Stimulated activated naive CD4-positive, alpha-beta T cell treated with Interleukin-2 at 50 U/mL for 16 hours (primary cell): ENCODE results near the gene ZFYVE28.

Experiments used
- DNase-seq: peaks from one replicate; lab custom pipeline; 2025; lab: John Stamatoyannopoulos, UW

ZFYVE28 gene

DNA sequence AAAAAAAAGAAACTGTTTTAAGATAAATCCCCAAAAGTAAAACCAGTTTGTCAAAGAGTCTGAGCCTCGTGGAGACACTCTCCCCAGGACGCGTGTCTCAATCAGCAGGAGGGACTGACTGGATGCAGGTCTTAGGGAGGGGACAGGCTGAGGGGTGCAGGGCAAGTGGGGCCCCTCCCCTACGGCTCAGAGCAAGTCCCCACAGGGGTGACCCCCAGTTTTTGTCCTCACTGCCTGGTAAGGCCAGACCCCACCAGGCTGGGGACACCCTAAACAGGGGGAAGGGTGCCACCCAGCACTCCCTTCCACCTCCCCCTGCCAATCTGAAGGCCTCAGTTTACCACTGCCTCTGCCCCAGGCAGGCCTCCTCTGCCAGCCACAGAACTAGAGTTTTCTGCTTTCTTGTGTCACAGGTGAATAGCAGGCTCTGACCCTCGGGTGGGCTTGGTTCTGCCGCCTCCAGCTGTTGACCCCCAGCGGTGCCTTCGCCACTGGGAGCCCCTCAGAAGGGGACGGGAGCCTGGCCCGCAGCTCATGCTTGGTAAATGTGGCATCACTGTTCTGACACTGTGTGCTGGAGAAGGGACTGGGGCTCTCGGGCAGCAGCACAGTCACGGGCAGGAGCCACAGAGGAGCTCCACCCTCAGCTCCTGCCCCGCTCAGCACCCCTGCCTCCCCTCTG lies 86.8 kb downstream of the ZFYVE28 start:
- no peak for DNase-seq

GRCh38 chr4:2331043-2331420 lies 87.4 kb downstream of the ZFYVE28 start:
- DNase-seq: no peak

GRCh38 chr4:2330091-2331042 lies 88.1 kb downstream of the ZFYVE28 start:
- no peak for DNase-seq

- DNase-seq: no peak
These were observed 90.9 kb downstream of the ZFYVE28 start for GRCh38 chr4:2327579-2327978.

DNA sequence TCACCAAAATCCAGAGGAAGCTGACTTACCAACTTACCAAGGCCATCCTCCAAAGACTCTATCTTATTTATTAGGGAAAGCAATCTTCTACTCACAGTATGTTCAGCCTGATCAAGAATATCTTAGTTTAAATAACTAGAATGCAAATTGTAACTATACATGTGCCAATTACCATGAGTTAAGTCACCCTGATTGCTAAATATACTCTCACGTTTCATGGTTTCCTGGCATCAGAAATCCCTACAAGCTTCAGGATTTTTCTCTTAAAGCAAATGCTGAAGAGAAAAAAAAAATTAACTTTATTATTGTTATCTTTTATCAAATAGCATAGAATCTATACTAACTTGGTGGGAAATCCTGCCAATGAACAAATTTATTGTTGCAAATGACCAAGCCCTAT lies 93.6 kb downstream of the ZFYVE28 start:
- DNase-seq: no peak

- no peak for DNase-seq
These were observed 95.6 kb downstream of the ZFYVE28 start for GRCh38 chr4:2322841-2323240.

DNA sequence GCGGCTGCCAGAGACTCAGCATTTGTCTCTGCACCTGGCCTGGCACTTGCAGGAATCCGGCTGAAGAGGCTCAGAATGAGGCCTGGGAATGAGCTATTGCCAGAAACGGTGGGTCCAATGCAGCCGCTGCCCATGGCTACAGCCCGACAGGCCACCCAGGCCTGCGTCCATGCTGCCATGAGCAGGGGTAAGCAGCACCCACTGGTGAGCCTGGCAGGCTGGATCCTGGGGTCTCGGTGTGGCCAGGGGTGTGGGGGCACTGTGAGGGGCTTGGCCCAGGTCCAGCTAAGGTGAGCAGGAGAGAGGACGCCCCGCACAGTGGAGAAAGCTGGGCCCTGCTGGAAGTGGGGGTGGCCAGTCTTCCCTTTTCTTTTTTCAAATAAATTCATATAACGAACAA lies 96.2 kb downstream of the ZFYVE28 start:
- DNase-seq: no peak

DNA sequence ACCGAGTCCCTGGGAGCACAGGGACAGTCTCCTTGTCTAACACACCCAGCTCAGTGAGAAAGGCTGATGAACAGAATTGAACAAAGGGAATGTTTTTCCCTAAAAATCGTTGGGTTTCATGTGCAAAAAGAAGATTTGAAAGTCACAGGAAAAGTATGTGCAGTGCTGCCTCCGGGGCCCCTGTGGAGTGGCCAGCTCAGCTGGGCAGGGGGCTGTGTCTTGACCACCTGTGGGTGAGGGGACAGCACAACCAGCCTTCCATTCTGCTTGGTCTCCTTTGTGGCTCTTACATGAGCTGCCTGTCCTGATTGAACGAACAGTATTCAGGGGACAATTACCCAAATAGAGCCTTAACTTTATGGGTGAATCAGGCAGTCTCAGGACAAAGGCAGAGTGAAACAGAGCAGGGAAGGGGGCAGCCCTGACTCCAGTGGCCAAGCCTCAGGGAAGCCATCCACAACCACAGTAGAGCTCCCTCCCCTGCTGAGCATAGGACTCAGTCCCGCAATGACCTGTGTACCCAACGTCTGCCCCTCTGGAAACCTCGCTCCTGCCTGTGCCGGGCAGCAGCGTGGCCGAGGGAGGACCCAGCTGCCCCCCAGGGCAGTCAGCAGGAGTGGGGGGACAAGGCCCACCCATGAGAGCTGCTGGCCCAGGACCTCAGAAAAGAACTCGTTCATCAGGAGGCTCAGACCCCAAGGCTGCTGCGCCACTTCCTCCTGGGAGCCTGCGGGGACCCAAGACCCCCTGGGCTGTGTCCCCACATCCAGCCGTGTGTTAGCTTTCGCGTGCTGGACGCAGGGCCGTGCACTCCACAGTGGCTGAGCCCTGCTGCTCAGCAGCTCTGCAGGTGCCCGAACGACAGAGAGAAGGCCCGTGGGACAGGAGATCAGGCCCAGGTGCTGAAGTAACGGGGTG lies 96.9 kb downstream of the ZFYVE28 start:
- no peak for DNase-seq

GRCh38 chr4:2320746-2321145 lies 97.7 kb downstream of the ZFYVE28 start:
- DNase-seq: no peak

DNA sequence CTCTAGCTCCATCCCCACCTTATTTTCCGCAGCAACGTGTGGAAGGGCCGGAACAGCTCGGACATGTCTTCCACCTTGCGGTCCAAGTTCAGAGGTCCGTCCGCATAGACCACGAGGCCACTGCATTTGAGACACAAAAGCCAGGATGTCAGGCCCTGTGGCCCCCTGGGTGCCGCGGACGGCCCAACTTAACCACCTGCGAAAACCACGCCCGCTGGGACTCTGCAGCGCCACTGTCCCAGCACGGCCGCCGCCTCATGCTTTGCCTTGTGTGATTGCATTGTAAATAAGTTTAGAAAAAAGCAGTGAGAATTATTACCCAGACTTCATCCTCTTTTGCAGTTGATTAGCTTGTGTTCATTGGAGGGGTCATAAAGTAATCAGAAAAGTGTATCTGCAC lies 98.3 kb downstream of the ZFYVE28 start:
- DNase-seq: no peak

DNA sequence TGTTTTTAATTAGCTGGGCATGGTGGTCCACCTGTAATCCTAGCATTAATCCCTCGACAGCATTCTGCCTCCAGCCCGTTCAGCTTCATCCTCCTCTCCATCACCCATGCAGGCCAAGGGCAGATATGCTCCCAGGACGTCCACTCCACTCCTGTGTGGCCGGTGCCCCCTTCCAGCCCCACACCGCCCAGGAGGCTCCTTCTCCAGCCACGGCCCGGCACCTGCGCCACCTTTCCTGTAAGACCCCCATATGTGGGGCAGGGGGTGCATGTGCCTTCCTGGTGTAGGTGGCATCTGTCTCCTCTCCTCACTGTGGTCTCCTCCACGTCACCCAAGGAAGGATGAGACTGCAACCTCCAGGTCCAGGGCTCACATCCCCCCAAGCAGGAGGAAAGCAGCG lies 99.6 kb downstream of the ZFYVE28 start:
- no peak for DNase-seq

DNA sequence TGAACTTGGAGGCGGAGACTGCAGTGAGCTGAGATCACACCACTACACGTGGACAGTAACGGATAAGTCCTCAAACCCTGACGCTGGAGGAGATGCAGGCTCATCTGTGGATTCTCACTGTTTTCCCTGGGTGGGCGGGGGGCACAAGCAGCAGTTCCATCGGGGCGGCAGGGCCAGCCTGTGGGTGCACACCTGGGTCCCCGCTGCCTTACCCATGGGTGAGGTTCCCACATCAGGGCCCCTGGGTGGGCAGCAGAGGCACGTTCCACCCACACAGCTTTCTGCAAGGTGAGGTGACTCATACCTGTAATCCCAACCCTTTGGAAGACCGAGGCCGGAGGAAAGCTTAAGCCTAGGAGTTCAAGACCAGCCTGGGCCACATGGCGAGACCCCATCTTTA lies 100.0 kb downstream of the ZFYVE28 start:
- DNase-seq: no peak

DNA sequence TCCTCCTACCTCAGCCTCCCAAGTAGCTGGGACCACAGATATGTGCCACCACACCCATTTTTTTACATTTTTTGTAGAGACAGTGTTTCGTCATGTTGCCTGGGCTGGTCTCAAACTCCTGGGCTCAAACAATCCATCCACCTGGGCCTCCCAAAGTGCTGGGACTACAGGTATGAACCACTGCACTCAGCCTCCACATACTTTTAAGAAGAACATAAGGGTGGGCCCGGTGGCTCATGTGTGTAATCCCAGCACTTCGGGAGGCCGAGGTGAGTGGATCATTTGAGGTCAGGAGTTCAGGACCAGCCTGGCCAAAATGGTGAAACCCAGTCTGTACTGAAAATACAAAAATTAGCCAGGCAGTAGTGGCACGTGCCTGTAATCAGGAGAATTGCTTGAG lies 105.1 kb downstream of the ZFYVE28 start:
- DNase-seq: no peak

GRCh38 chr4:2306773-2307410 lies 111.6 kb downstream of the ZFYVE28 start:
- no peak for DNase-seq

- no peak for DNase-seq
These were observed 112.5 kb downstream of the ZFYVE28 start for GRCh38 chr4:2305766-2306501.

DNA sequence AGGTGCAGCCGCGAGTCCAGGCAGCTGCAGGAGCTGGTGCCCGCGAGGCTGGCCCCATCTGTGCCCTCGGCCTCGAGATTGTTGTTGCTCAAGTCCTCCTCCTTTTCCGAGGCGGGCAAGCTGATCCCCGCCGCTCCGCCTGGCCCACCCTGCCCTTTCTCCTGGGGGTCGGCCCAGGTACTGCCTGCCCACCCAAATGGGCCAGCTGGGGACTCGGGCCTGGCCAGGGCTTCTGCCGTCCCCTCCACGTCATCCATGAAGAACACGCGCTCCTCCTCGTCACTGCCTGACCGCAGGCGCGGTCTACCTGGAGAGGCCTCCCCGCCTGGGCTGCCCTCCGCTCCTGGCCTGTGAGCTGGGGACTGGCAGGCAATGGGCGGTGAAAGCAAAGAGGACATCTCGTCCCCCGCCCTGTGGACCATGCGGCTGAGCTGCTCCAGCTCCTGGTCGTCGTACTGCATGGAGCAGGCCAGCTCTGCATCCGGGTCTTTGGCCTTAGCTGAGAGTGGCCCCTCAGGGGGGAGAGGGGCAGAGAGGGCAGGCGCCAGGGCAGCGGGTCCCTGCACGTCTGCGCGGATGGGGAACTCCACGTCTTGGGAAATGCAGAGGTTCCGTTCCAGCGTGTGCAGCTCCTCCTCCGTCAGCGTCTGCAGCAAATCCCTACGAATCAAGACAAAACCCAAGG lies 113.4 kb downstream of the ZFYVE28 start:
- no peak for DNase-seq

- no peak for DNase-seq
These were observed 114.0 kb downstream of the ZFYVE28 start for GRCh38 chr4:2304321-2304876.

DNA sequence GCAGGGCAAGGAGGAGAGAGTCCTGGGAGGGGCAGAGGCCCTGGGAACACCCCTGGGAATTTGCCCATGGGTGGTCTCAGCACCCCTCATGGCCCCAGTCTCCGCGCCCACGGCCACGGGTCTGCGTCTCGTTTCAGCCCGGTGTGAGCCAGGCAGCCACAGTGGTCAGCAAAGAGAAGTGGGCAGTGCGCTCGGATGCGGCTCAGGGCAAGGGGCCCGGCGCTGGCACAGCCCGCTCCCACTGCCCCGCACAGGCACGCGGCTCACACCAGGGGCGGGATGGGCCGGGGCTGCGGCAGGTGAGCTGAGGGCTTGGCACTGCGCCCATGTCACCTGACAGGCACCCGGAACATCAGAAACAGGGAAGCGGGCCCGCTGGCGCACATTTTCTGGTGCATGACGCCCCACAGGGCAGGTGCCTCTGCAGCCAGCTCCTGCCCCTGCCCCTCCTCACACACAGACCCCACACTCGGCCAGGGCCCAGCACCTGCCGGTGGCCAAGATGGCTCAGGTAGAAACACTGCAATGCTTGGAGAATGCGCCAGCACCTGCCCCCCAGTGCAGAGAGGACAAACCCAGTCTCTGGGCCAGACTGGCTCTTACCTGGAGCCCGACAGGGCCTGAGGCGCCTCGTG lies 114.6 kb downstream of the ZFYVE28 start:
- DNase-seq: no peak

- no peak for DNase-seq
These were observed 115.2 kb downstream of the ZFYVE28 start for GRCh38 chr4:2303121-2303685.
